ENCODE results near the gene KCNK6.

- TF ChIP-seq CTCF (IDR thresholded peaks at IDR 0.05) (no peak), EZH2 (IDR thresholded peaks at IDR 0.05) (no peak)
These were observed 3.6 kb downstream of the KCNK6 start for GRCh38 chr19:38323291-38323690.

All from neural progenitor cell (in vitro differentiated cells).